ENCODE measurements around the gene ANKRD22.

- no peak for TF ChIP-seq CTCF (IDR thresholded peaks at IDR 0.05 in 2 of 3, conservative IDR thresholded peaks at IDR 0.05 in 1 of 3; ENCODE audit: insufficient read depth in 2 of 3, low read depth in 1 of 3, low read length in 3 of 3)
- no peak for TF ChIP-seq E2F1 (CRISPR knock-in tag; IDR thresholded peaks at IDR 0.05)
- no peak for TF ChIP-seq MLLT1 (IDR thresholded peaks at IDR 0.05)
- no peak for TF ChIP-seq ZNF311 (CRISPR knock-in tag; IDR thresholded peaks at IDR 0.05)
Observed at GRCh38 chr10:88833156-88833555, 18.5 kb downstream of the ANKRD22 start.

Measured in K562 (cell line).